CD14-positive monocyte (primary cell): ENCODE results near the gene SLC25A14. TPM values are rescaled to one million over a fixed set of nuclear protein-coding genes. Genes with fewer than 3 reads are reported as not detected.
"Not testable (repeated sequence)": the region's sequence is repeated elsewhere in the genome, so short reads cannot be mapped to it uniquely, and the experiment has no call there.

Source experiments
- DNase-seq, 3 donors: peaks; one replicate each; pipeline ENCODE4 v3.0.0-alpha.2; 2011 to 2022
- H2AFZ ChIP-seq: 2 replicates; pipeline ENCODE4 v1.6.0; 2012; ENCODE audit warnings: mild to moderate bottlenecking, low read depth, low read length, inconsistent platforms; ENCODE audit not compliant: insufficient read depth, poor library complexity, severe bottlenecking
- H3K27ac ChIP-seq, 2 donors: 1 replicate in 1 of 2; 2 replicates in 1 of 2; pipeline ENCODE4 v1.5.1; 2012 to 2013; ENCODE audit warnings: low read length in 2 of 2, control low read depth in 1 of 2, inconsistent platforms in 1 of 2, low read depth in 1 of 2, mild to moderate bottlenecking in 1 of 2
- H3K27me3 ChIP-seq, 2 donors: one replicate each; pipeline versions ENCODE4 v1.6.0 to v1.6.1; 2011 to 2013; ENCODE audit warnings: low read length in 2 of 2; ENCODE audit not compliant: control insufficient read depth in 2 of 2, insufficient read depth in 2 of 2
- H3K36me3 ChIP-seq, 2 donors: replicated peaks in 1 of 2; 1 replicate in 1 of 2; 2 replicates in 1 of 2; pipeline versions ENCODE4 v1.5.1 to v1.6.1; 2012 to 2013; ENCODE audit warnings: low read length in 2 of 2, control low read depth in 1 of 2, inconsistent platforms in 1 of 2, mild to moderate bottlenecking in 1 of 2; ENCODE audit not compliant: insufficient read depth in 2 of 2, control insufficient read depth in 1 of 2
- H3K4me1 ChIP-seq, 2 donors: 1 replicate in 1 of 2; 2 replicates in 1 of 2; pipeline versions ENCODE4 v1.5.1 to v1.6.1; 2012 to 2013; ENCODE audit warnings: low read length in 2 of 2, control low read depth in 1 of 2, inconsistent platforms in 1 of 2, mild to moderate bottlenecking in 1 of 2, moderate library complexity in 1 of 2; ENCODE audit not compliant: insufficient read depth in 2 of 2, control insufficient read depth in 1 of 2
- H3K4me2 ChIP-seq: replicated peaks from 2 replicates; pipeline ENCODE3; 2012; ENCODE audit warnings: low read length, moderate library complexity, mild to moderate bottlenecking; ENCODE audit not compliant: poor library complexity, severe bottlenecking; ENCODE audit errors: extremely low read depth
- H3K4me3 ChIP-seq, 3 experiments: fragments of 200-600 bp in 1 of 3; sonication (generic) in 1 of 3; replicated peaks in 1 of 3; 1 replicate in 2 of 3; 2 replicates in 1 of 3; pipeline ENCODE4 v1.5.1; 2011 to 2013; ENCODE audit warnings: low read length in 3 of 3, mild to moderate bottlenecking in 3 of 3, control low read depth in 2 of 3, low read depth in 2 of 3, inconsistent platforms in 1 of 3, moderate library complexity in 1 of 3
- H3K79me2 ChIP-seq: 2 replicates; pipeline ENCODE4 v1.6.0; 2012; ENCODE audit warnings: mild to moderate bottlenecking, control low read depth, inconsistent platforms, low read length, moderate library complexity; ENCODE audit not compliant: insufficient read depth
- H3K9ac ChIP-seq: 2 replicates; pipeline ENCODE4 v1.6.0; 2017; ENCODE audit warnings: low read length, mild to moderate bottlenecking; ENCODE audit not compliant: insufficient read depth, poor library complexity, severe bottlenecking
- H3K9me3 ChIP-seq, 2 donors: replicated peaks in 1 of 2; 1 replicate in 1 of 2; 2 replicates in 1 of 2; pipeline versions ENCODE4 v1.5.1 to v1.6.1; 2012 to 2013; ENCODE audit warnings: low read length in 2 of 2, control low read depth in 1 of 2; ENCODE audit not compliant: control insufficient read depth in 1 of 2, insufficient read depth in 1 of 2
- H4K20me1 ChIP-seq: 2 replicates; pipeline ENCODE4 v1.6.0; 2012; ENCODE audit warnings: mild to moderate bottlenecking, low read length, control low read depth, moderate library complexity; ENCODE audit not compliant: insufficient read depth
- H3K27ac Mint-ChIP-seq, 7 donors: one replicate each; pipeline ENCODE4 v1.8.0; 2020; ENCODE audit warnings: mild to moderate bottlenecking in 7 of 7, mixed read lengths in 7 of 7, moderate library complexity in 6 of 7, inconsistent platforms in 2 of 7
- H3K27me3 Mint-ChIP-seq, 3 donors: one replicate each; pipeline ENCODE4 v1.8.0; 2021 to 2022; ENCODE audit warnings: low read depth in 3 of 3, mild to moderate bottlenecking in 3 of 3, mixed read lengths in 3 of 3, moderate library complexity in 3 of 3, inconsistent platforms in 1 of 3
- H3K36me3 Mint-ChIP-seq, 2 donors: one replicate each; pipeline ENCODE4 v1.8.0; 2020; ENCODE audit warnings: mixed read lengths in 2 of 2, inconsistent platforms in 1 of 2, mild to moderate bottlenecking in 1 of 2
- H3K4me1 Mint-ChIP-seq: one replicate; pipeline ENCODE4 v1.8.0; 2020; ENCODE audit warnings: mild to moderate bottlenecking, mixed read lengths
- H3K4me3 Mint-ChIP-seq, 2 donors: one replicate each; pipeline ENCODE4 v1.8.0; 2020; ENCODE audit warnings: mild to moderate bottlenecking in 2 of 2, mixed read lengths in 2 of 2, moderate library complexity in 1 of 2
- H3K9me3 Mint-ChIP-seq, 7 donors: one replicate each; pipeline ENCODE4 v1.8.0; 2020 to 2022; ENCODE audit warnings: mixed read lengths in 7 of 7, mild to moderate bottlenecking in 6 of 7, moderate library complexity in 6 of 7, inconsistent platforms in 2 of 7
- CTCF ChIP-seq: fragments of 200-600 bp; IDR thresholded peaks from one replicate; pipeline ENCODE4 v1.8.0; 2022; ENCODE audit warnings: antibody characterized with exemption, mild to moderate bottlenecking
- WGBS: methylation state at CpG from one replicate; pipeline ENCODE4 v1.1.5; 2013; ENCODE audit warnings: missing lambda C conversion rate; ENCODE audit not compliant: insufficient coverage; 5-methylcytosine and 5-hydroxymethylcytosine counted together
- intact Hi-C, 2 donors: fragments of 100-400 bp; cut with micrococcal nuclease; formaldehyde crosslinking; loops; one replicate each; pipeline versions ENCODE4 v1.15.0 to v1.15.1; 2023
- polyA plus RNA-seq, 3 donors: library from polyadenylated mRNA; depleted of rRNA in 1 of 3; unstranded in 2 of 3; stranded (reverse) in 1 of 3; fragments of 300-500 nt in 2 of 3; fragments of >200 nt in 1 of 3; fragmentation: Illumina TruSeq in 2 of 3; gene quantifications; 1 replicate in 2 of 3; 2 replicates in 1 of 3; pipeline ENCODE4 v1.2.3, GENCODE V29; 2012 to 2021

Gene SLC25A14
- polyA plus RNA-seq, 3 donors = 7.5 to 19.2 (median 12.2) TPM

- peaks cover 14 to 27% of the 10 kb centered on the region in 2 donors for H3K36me3 Mint-ChIP-seq
- no peak overlapping the region for H2AFZ ChIP-seq
- intact Hi-C loops = no loop called here
- no peak overlapping the region for H3K4me3 ChIP-seq
- H3K27me3 Mint-ChIP-seq = peaks cover 0 to 2% (median 0%) of the 10 kb centered on the region in 3 donors
- H3K27ac Mint-ChIP-seq = no peak overlapping the region
- no peak overlapping the region for H3K27ac ChIP-seq
- no peaks in the 10 kb centered on the region for H3K79me2 ChIP-seq
- H3K36me3 ChIP-seq = peaks cover 0 to 16% of the 10 kb centered on the region in 2 donors
- H3K9me3 Mint-ChIP-seq = peaks cover 0 to 2% (median 0%) of the 10 kb centered on the region in 7 donors
- no peak for DNase-seq
- H3K9ac ChIP-seq = no peak overlapping the region
- no peaks in the 10 kb centered on the region for H3K4me1 ChIP-seq
- H3K4me3 Mint-ChIP-seq = no peak overlapping the region
- H3K4me1 Mint-ChIP-seq = no peaks in the 10 kb centered on the region
- no peaks in the 10 kb centered on the region for H3K27me3 ChIP-seq
- no peaks in the 10 kb centered on the region for H4K20me1 ChIP-seq
- no peaks in the 10 kb centered on the region for H3K9me3 ChIP-seq
- no peak for TF ChIP-seq CTCF
- WGBS = no CpG with 5 or more reads among the region's 1 CpG
- H3K4me2 ChIP-seq = no peak overlapping the region
Observed at GRCh38 chrX:130347321-130347720, 7.6 kb downstream of the SLC25A14 start.

GRCh38 chrX:130351567-130351966, 11.8 kb downstream of the SLC25A14 start:
- H3K9ac ChIP-seq = no peak overlapping the region
- peaks cover 0 to 16% of the 10 kb centered on the region in 2 donors for H3K36me3 ChIP-seq
- peaks cover 25 to 28% of the 10 kb centered on the region in 2 donors for H3K36me3 Mint-ChIP-seq
- intact Hi-C loops = no loop called here
- no peaks in the 10 kb centered on the region for H4K20me1 ChIP-seq
- H3K27ac ChIP-seq = no peak overlapping the region
- peaks cover 0 to 2% (median 0%) of the 10 kb centered on the region in 7 donors for H3K9me3 Mint-ChIP-seq
- no peak for DNase-seq
- peaks cover 0 to 2% (median 0%) of the 10 kb centered on the region in 3 donors for H3K27me3 Mint-ChIP-seq
- no peaks in the 10 kb centered on the region for H3K79me2 ChIP-seq
- no peak overlapping the region for H3K4me3 ChIP-seq
- no peaks in the 10 kb centered on the region for H3K27me3 ChIP-seq
- no CpG with 5 or more reads among the region's 3 CpGs for WGBS
- H3K4me2 ChIP-seq = no peak overlapping the region
- no peak overlapping the region for H2AFZ ChIP-seq
- TF ChIP-seq CTCF = no peak
- H3K4me1 Mint-ChIP-seq = no peaks in the 10 kb centered on the region
- H3K4me3 Mint-ChIP-seq = no peak overlapping the region
- no peaks in the 10 kb centered on the region for H3K4me1 ChIP-seq
- no peak overlapping the region for H3K27ac Mint-ChIP-seq
- H3K9me3 ChIP-seq = no peaks in the 10 kb centered on the region

- peaks cover 25 to 31% of the 10 kb centered on the region in 2 donors for H3K36me3 Mint-ChIP-seq
- H3K9me3 Mint-ChIP-seq, H3K9me3 ChIP-seq, H3K4me2 ChIP-seq, H3K79me2 ChIP-seq, intact Hi-C loops, H3K4me3 ChIP-seq, H3K27me3 Mint-ChIP-seq, H3K9ac ChIP-seq, H4K20me1 ChIP-seq, H3K4me3 Mint-ChIP-seq, H3K27ac ChIP-seq, H3K4me1 ChIP-seq, H3K27ac Mint-ChIP-seq, H2AFZ ChIP-seq, H3K4me1 Mint-ChIP-seq, DNase-seq, H3K27me3 ChIP-seq: not testable (repeated sequence)
- peaks cover 0 to 16% of the 10 kb centered on the region in 2 donors for H3K36me3 ChIP-seq
- no CpG with 5 or more reads among the region's 1 CpG for WGBS
Observed at GRCh38 chrX:130352050-130352449, 12.3 kb downstream of the SLC25A14 start.
